Spleen (tissue), 11 donors: ENCODE measurements around the gene GRB10. TPM values are rescaled to one million over a fixed set of nuclear protein-coding genes. Genes with fewer than 3 reads are reported as not detected.

Experiments used
- DNase-seq: peaks from one replicate; pipeline ENCODE4 v3.0.0-alpha.2; 2020
- H3K27ac ChIP-seq, 8 donors: fragments of 200-600 bp; sonication (generic) in 7 of 8; 1 replicate in 4 of 8; 2 replicates in 4 of 8; pipeline versions ENCODE4 v1.5.0 to v1.8.0; 2016 to 2021; ENCODE audit warnings: inconsistent platforms in 4 of 8, mild to moderate bottlenecking in 4 of 8, moderate library complexity in 1 of 8
- H3K27me3 ChIP-seq, 7 donors: fragments of 200-600 bp; sonication (generic) in 6 of 7; replicated peaks in 1 of 7; 1 replicate in 4 of 7; 2 replicates in 3 of 7; pipeline versions ENCODE4 v1.5.0 to v1.8.0; 2016 to 2021; ENCODE audit warnings: inconsistent platforms in 3 of 7, mild to moderate bottlenecking in 1 of 7
- H3K36me3 ChIP-seq, 6 donors: fragments of 200-600 bp; sonication (generic) in 5 of 6; 1 replicate in 4 of 6; 2 replicates in 2 of 6; pipeline versions ENCODE4 v1.5.0 to v1.8.0; 2016 to 2021; ENCODE audit warnings: inconsistent platforms in 2 of 6
- H3K4me1 ChIP-seq, 6 donors: fragments of 200-600 bp; sonication (generic) in 5 of 6; 1 replicate in 3 of 6; 2 replicates in 3 of 6; pipeline versions ENCODE4 v1.5.0 to v1.8.0; 2016 to 2021; ENCODE audit warnings: inconsistent platforms in 3 of 6
- H3K4me3 ChIP-seq, 8 donors: fragments of 200-600 bp; sonication (generic) in 7 of 8; 1 replicate in 4 of 8; 2 replicates in 4 of 8; pipeline versions ENCODE4 v1.5.0 to v1.8.0; 2016 to 2021; ENCODE audit warnings: inconsistent platforms in 4 of 8, mild to moderate bottlenecking in 4 of 8, moderate library complexity in 2 of 8
- H3K9me3 ChIP-seq, 8 donors: fragments of 200-600 bp; sonication (generic) in 7 of 8; 1 replicate in 4 of 8; 2 replicates in 4 of 8; pipeline versions ENCODE4 v1.5.0 to v1.8.0; 2016 to 2021; ENCODE audit warnings: inconsistent platforms in 4 of 8
- CTCF ChIP-seq, 11 experiments: fragments of 200-600 bp in 7 of 11; fragments of 450-650 bp in 4 of 11; sonication (generic) in 4 of 11; IDR thresholded peaks in 8 of 11; conservative IDR thresholded peaks in 3 of 11; 1 replicate in 7 of 11; 2 replicates in 4 of 11; pipeline versions ENCODE4 v1.4.0 to v1.8.0; 2016 to 2021; ENCODE audit warnings: antibody characterized with exemption in 11 of 11, inconsistent platforms in 4 of 11, mild to moderate bottlenecking in 1 of 11
- POLR2A ChIP-seq, 3 donors: fragments of 450-650 bp; IDR thresholded peaks; one replicate each; pipeline ENCODE4 v1.5.1; 2017; ENCODE audit warnings: antibody characterized with exemption in 3 of 3, mild to moderate bottlenecking in 1 of 3
- POLR2AphosphoS5 ChIP-seq, 3 donors: sonication (generic); formaldehyde crosslinking; IDR thresholded peaks; one replicate each; pipeline ENCODE4 v1.5.1; 2017; ENCODE audit warnings: antibody characterized with exemption in 3 of 3
- WGBS, 5 donors: extraction: QIAGEN DNeasy Blood & Tissue Kit in 3 of 5; methylation state at CpG; one replicate each; pipeline versions ENCODE4 v1.1.5 to v1.1.7; 2013 to 2018; 5-methylcytosine and 5-hydroxymethylcytosine counted together
- intact Hi-C: fragments of 100-400 bp; cut with DNase I; formaldehyde crosslinking; loops from one replicate; pipeline ENCODE4 v1.15.0; 2023; ENCODE audit warnings: low total_unique reads
- polyA plus RNA-seq, 3 donors: library from polyadenylated mRNA; stranded (reverse); fragments of 200-250 nt; gene quantifications; one replicate each; pipeline ENCODE4 v1.2.1, GENCODE V29; 2013
- total RNA-seq, 7 donors: library from RNA; depleted of rRNA in 3 of 7; stranded (reverse); fragments of >200 nt in 3 of 7; fragmentation: NEBNext Ultra II Directional in 4 of 7; extraction: Animal tissue kit (Norgen Biotek cat#: 25700) in 4 of 7; gene quantifications; one replicate each; pipeline versions ENCODE4 v1.1.0 to v1.2.1, GENCODE V29; 2016 to 2021
- donor health status: healthy with polysubstance abuse.
- donor health status: DM: no; HTN: no; CAD: no; lungs with moderate emphysema.
- donor health status: DM: no; HTN: no; CAD: no.
- donor health status: Bipolar disorder and iron deficiency.
- donor health status: healthy.
- donor health status: DM: no; HTN: no; CAD: no.
- donor health status: DM: yes; HTN: yes; CAD: no.

The GRB10 gene
- total and polyA plus RNA-seq, 10 donors: 11.3 to 159 (median 115) TPM

- Histone ChIP-seq H3K9me3 (no peaks in the 10 kb centered on the region), H3K27me3 (no peaks in the 10 kb centered on the region), H3K27ac (peak overlapping the region in 2 of 8 donors; percentile 12 to 53), H3K4me1 (peaks cover 0 to 45% (median 16%) of the 10 kb centered on the region in 6 donors), H3K4me3 (no peak overlapping the region), H3K36me3 (peaks cover 0 to 19% (median 0%) of the 10 kb centered on the region in 6 donors)
- WGBS, 5 donors: 41 to 69% (median 49%) methylated on average over 3 of the region's 3 CpGs
- peak in 9 of 11 experiments; percentile 10 to 54 (median 35) for TF ChIP-seq CTCF (IDR thresholded peaks at IDR 0.05 in 8 of 11, conservative IDR thresholded peaks at IDR 0.05 in 3 of 11)
- no peak for TF ChIP-seq POLR2A (IDR thresholded peaks at IDR 0.05)
- DNase-seq: no peak
- intact Hi-C loops: no loop called here
Measured at GRCh38 chr7:50696810-50697582, 85.7 kb downstream of the GRB10 start.

GRCh38 chr7:50695026-50695425 is 87.7 kb downstream of the GRB10 start:
- 41 to 67% (median 52%) methylated on average over 2 of the region's 2 CpGs for WGBS, 5 donors
- TF ChIP-seq CTCF (IDR thresholded peaks at IDR 0.05 in 8 of 11, conservative IDR thresholded peaks at IDR 0.05 in 3 of 11) (no peak), POLR2A (IDR thresholded peaks at IDR 0.05) (no peak), POLR2AphosphoS5 (IDR thresholded peaks at IDR 0.05) (no peak)
- intact Hi-C loops: no loop called here
- peaks cover 0 to 15% (median 0%) of the 10 kb centered on the region in 6 donors for H3K36me3 ChIP-seq
- peaks cover 0 to 45% (median 16%) of the 10 kb centered on the region in 6 donors for H3K4me1 ChIP-seq
- no peaks in the 10 kb centered on the region for H3K27me3 ChIP-seq
- no peak for DNase-seq
- no peaks in the 10 kb centered on the region for H3K9me3 ChIP-seq
- no peak overlapping the region for H3K27ac ChIP-seq
- no peak overlapping the region for H3K4me3 ChIP-seq

GRCh38 chr7:50693455-50694130 is 89.1 kb downstream of the GRB10 start:
- no peak for TF ChIP-seq CTCF (IDR thresholded peaks at IDR 0.05 in 8 of 11, conservative IDR thresholded peaks at IDR 0.05 in 3 of 11)
- TF ChIP-seq POLR2A (IDR thresholded peaks at IDR 0.05): no peak
- no peak for TF ChIP-seq POLR2AphosphoS5 (IDR thresholded peaks at IDR 0.05)
- intact Hi-C loops: no loop called here
- no peak for DNase-seq
- Histone ChIP-seq H3K4me1 (peaks cover 0 to 45% (median 16%) of the 10 kb centered on the region in 6 donors), H3K27ac (peak overlapping the region in 1 of 8 donors; percentile 29), H3K4me3 (no peak overlapping the region), H3K36me3 (peaks cover 0 to 25% (median 0%) of the 10 kb centered on the region in 6 donors), H3K27me3 (no peaks in the 10 kb centered on the region), H3K9me3 (no peaks in the 10 kb centered on the region)
- whole genome bisulfite sequencing, 5 donors: 66 to 84% (median 73%) methylated on average over 8 of the region's 8 CpGs

GRCh38 chr7:50690541-50691011 is 92.1 kb downstream of the GRB10 start:
- WGBS, 5 donors: 80 to 87% (median 83%) methylated on average over 11 of the region's 11 CpGs
- DNase-seq: no peak
- Histone ChIP-seq H3K4me3 (no peak overlapping the region), H3K9me3 (no peaks in the 10 kb centered on the region), H3K27me3 (no peaks in the 10 kb centered on the region), H3K36me3 (peaks cover 0 to 39% (median 0%) of the 10 kb centered on the region in 6 donors), H3K4me1 (peaks cover 0 to 35% (median 13%) of the 10 kb centered on the region in 6 donors), H3K27ac (no peak overlapping the region)
- intact Hi-C loops: no loop called here
- TF ChIP-seq CTCF (IDR thresholded peaks at IDR 0.05 in 8 of 11, conservative IDR thresholded peaks at IDR 0.05 in 3 of 11): no peak
- TF ChIP-seq POLR2A (IDR thresholded peaks at IDR 0.05): no peak
- no peak for TF ChIP-seq POLR2AphosphoS5 (IDR thresholded peaks at IDR 0.05)
